EL (cell line): ENCODE results near the gene ISYNA1.

ENCODE experiments used
- DNase-seq: peaks from one replicate; pipeline ENCODE4 v3.0.0-alpha.2; 2016

The ISYNA1 gene

DNA sequence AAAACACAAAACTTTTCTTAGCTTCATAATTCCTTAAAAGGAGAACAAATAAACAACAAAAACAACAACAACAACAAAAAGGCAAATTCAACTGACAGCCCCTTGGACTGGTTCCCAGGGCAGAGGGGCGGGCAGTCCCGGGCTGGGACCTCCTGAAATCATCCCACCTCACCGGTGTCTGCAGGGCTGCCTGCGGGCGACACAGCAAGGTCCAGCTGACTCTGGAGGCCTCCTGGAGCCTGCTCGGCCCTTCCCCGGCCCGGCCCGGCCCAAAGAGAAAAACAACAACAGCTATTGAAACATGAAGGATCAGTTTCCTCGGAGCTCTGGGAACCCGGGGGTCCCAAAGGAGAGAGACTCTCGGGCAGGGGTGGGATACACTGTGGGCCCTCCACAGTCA, 5.0 kb upstream of the ISYNA1 start:
- no peak for DNase-seq

DNA sequence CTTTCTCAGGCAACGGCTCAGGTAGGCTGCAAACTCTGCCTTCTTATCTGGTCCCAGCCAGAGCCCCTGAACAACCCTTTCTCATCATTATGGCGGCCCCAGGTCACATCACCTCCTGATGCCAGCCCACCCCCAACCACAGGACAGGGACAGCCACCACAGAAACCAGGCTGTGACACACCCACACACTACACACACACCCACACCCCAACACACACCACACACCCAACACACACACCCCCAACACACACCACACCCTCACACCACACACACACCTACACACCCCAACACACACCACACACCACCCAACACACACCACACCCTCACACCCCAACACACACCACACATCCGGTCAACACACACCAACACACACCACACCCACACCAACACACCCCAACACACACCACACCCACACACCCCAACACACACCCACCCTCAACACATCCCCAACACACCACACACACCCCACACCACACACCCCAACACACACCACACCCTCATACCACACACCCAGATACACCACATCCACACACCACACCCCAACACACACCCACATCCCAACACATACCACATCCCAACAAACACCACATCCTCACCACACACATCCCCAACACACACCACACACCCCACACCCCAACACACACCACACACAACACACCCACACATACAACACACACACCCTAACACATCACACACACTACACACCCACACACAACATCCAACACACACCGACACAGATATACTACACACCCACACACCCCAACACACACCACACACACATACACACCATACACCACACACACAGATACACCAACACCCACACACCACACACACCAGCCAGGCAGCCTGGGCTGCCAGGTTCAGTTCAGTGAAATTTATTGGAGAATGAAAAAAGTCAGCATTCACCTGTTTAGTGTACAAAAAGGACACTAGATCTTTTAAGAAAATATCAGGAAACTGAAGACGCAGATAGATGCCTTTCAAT, 4.2 kb upstream of the ISYNA1 start:
- no peak for DNase-seq

DNA sequence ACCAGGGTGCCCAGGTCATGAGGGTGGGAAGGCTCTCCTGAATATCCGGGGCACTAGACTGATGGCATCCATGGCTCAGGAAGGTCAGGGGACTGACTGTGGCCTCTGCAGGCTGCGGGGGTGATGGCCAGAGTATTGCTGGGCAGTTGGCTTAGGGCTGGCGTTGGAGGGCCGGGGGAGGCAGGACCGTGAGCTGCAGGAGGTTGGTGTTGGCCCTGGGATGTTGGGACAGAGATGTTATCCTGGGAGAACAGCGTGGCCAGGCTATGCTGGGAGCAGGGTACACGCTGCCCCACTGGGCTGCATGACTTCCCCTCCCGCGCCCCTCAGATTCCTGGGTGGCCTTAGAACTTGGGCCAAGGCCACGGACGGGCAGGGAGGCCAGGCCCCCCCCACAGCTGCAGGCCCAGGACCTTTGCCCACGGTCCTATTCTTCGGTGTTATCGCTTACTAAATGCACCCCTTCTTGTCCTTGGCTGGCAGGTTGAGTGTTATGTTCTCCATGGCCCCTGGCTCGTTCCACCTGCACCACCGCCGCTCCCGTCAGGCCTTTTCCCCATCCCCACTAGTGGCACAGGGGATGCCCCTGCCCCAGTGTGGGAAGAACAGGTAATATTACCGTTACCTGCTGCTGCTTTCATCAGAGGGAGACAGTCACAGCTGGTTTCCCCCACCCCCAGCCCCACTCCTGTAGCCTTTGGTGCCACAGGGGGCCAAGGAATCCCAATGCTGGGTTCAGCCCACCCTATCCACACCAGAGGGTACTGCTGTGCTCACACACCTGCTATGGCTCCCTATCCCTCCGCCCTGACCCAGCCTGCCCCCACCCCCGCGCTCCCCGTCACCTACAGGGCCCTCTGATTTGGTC, 3.2 kb upstream of the ISYNA1 start:
- no peak for DNase-seq

DNA sequence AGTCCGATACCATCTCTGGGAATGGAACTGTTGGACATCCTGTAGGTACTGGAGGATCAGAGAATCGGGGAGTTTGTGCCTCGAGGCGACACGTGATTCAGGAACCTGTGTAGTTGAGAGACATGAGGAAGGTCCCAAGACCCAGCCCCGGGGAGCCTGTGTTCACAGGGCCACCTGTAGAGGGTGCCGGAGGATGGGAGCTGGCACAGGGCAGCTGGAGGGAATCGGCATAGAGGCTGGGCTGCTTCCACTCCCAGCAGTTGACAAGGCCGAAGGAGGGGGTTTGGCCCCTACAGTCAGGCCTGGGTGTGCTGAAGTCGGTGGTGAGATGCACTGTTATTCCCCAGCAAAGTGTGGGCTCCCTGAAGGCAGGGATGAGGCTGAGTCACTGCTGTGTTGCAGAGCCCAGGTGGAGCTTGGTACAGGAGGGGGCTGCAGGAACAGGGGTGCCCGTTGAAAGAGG, 2.5 kb upstream of the ISYNA1 start:
- peak; percentile 37 for DNase-seq

DNA sequence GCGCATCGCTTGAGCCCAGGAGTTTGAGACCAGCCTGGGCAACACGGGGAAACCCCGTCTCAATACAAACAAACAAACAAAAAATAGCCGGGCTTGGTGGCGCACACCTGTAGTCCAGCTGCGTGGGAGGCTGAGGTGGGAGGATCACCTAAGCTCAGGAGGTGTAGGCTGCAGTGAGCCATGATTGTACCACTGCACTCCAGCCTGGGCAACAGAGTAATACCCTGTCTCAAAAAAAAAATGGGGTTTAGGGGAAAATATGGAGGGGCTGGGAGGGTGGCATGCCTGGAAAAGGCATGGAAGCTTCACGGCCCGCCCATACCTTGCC, 1.9 kb upstream of the ISYNA1 start:
- no peak for DNase-seq

DNA sequence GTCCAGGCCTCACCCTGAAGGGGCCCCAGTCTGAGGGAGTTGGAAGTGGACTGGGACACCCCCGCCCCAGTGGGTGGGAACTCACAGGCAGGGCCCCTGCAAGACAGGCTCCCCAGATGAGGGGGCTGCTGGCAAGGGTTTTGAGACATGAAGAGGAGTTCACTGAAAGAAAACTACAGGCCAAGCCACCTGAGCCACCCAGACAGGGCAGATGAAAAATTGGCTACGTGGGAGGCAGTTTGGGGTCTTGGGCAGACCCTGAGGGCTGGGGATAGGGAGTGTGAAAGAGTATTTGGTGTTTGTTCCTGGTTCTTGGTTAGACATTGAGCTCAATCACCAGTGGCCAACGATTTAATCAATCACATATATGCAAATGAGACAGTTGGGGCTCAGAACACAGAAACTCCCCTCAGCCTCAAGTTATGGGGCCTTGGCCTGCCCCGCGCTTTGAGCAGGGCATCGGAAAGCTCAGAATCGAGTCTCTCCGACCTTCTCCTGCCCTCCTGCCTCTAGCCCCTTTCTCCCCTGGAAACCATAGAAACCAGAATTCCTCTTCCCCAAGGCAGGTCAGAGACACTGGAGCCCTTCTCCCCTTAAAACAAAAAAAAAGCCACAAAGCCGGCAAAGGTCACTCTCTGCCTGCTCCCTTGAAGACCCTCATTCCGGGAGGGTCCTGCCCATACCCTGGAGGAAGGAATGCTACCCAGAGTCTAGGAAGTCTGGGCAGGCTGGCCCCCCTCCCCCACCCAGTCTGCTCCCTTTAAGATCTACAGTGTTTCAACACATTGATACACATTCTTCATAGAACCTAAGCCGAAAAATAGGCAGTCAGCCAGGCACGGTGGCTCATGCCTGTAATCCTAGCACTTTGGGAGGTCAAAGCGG, 1.3 kb upstream of the ISYNA1 start:
- DNase-seq = peak; percentile 55

DNA sequence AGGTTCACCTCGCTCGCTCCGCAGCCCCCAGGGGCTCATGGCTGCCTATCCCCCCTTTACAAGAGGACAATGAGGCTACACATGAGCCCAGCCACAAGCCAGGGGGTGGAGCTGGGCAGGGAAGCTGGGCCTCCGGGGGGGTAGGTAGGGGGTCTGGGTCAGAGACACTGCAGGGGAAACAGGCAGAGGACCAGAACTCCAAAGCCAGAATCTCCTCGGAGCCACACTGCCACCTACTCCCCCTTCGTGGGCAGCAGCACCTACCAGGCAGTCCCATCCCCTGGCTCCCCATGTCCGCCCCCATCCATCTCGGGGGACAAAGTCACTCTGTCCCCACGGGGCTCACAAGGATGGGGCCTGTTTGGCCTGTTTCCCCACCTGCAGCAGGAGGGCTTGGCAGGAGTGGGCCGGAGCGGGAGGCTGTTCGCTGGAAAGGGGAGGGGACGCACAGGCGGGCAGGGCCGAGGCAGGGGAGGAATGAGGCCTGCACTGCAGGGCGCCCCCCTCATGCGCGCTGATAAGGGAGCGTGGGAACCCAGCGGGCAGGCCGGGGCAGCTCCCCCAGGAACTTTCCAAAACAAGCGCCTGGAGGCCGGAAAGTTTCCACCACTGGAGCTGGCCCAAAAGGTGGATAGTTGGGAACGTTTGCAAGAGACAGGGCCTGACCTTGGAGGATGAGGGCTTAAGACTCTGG, 545 bp upstream of the ISYNA1 start:
- no peak for DNase-seq

DNA sequence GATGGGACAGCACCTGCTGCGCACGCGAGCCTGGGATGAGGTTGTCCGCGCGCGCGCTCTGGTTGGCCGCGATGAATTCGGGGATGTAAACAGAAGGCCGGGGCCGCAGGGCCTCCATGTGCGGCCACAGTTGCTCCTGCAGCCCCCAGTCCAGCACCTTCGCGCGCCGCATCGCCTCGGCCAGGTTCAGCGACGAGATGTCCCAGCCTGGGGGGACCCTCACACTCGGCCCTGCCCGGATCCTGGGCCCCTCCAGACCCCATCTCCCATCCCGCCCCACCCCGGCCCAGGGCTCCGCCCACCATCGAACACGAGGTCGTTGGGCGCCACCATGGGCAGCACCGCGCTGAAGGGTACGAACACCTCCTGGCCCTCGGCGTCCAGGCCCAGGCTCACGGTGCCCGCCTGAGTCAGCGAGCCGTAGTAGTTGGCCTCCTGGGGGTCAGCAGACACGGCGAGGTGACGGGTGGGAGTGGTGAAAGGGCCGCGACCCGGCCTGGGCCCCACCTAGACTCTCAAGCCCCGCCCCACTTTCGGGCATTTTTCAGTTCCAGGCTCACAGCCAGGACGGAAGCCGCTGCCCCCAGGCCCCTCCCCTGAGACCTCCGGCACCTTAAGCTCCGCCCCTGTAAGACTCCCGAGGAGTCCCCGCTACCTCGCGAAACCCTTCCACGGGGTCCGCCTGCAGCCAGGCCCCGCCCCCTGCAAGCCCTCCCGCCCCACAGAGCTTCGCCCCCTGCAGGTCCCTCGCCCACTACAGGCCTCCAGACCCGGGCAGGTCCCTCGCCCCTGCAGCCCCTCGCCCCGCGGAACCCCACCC, 1.1 kb downstream of the ISYNA1 start:
- peak; percentile 89 for DNase-seq

DNA sequence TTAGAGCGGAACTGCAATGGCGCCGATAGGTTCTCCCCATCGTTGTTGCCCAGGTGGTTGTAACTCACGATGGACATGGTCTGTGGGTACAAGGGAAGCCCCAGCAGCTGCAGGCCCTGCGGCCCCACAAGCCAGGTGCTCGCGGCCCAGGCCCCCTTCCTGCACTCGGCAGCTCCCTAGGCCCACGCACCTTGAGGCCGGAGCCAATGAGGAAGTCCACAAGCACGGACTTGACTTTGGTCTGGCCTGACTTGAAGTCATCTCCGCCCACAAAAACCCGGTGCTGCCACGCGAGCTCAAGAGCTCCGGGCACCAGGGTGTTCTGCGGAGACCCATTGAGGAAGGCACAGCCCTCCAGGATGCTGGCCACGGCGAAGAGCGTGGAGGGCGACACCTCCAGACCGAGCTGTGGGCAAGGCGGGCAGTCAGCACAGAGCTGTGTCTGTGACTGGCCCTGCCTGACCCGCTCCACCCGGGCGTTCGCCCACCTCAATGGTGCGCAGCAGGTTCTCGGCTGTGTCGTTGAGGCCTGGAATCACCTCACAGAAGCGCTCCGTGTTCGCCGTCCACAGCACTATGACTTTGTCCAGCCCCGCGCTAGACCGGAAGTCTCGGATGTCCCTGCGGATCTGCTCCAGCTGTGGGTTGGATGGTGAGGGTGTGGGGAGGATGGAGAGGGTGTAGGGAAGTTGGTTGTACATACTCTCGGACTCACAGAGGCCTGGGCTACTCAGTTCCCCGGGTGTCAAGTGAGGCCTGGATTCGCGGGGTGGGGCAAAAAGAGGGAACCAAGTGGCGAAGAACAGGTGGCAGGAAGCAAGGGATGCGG, 1.9 kb downstream of the ISYNA1 start:
- no peak for DNase-seq

DNA sequence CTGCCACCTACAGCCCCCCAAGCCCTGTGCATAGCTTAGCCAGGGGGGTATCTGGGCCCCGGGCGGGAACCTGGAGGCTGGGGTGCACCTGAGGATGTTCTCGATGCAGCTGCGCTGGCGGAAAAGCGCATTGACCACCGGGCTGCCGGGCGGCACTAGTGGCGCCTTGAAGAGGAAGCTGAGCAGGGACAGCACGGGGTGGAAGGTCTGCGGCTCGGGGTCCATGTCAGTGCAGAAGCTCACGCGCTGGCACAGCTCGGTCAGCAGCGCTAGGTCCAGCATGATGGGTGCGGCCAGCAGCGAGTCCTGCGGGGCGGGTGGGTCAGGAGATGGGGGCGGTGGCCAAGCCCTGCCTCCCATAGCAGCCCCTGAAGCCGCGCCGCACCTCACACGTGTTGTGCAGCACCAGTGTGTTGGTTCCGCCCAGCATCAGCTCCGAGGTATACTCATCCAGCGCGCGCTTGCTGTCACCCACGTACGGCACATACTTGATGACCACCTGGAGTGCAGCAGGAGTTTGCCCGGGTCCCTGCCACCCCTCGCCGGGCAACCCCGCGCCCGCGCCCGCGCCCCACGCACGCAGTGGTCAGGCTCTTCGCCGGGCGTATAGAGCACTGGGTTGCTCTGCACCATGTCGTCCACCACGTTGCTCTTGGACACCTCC, 2.6 kb downstream of the ISYNA1 start:
- no peak for DNase-seq

DNA sequence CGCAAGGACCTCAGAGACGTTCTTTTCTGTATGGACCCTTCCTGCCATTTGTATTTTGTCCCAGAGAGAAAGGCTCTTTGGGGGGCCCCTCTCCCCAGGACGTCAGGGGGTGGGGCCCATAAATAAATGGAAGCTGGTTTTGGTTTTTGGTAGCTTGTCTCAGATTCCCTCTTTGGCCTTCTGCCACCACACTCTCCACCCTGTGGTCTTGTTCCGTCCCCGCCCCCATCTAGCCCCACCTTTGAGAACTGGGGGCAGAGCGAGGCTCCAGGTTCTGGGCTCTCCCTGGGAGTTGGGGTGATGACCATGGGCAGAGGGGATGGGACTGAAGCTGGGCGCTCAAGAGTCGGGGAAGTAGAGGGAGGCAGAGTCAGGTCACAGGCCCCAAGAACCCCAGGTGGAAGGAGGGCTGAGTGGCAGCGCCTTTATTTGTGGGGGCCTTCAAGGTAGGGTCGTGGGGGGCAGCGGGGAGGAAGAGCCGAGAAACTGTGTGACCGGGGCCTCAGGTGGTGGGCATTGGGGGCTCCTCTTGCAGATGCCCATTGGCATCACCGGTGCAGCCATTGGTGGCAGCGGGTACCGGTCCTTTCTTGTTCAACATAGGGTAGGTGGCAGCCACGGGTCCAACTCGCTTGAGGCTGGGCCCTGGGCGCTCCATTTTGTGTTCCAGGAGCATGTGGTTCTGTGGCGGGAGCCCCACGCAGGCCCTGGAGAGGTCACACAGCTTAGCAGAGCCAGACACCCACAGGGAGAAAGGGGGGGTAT, 3.3 kb downstream of the ISYNA1 start:
- no peak for DNase-seq

DNA sequence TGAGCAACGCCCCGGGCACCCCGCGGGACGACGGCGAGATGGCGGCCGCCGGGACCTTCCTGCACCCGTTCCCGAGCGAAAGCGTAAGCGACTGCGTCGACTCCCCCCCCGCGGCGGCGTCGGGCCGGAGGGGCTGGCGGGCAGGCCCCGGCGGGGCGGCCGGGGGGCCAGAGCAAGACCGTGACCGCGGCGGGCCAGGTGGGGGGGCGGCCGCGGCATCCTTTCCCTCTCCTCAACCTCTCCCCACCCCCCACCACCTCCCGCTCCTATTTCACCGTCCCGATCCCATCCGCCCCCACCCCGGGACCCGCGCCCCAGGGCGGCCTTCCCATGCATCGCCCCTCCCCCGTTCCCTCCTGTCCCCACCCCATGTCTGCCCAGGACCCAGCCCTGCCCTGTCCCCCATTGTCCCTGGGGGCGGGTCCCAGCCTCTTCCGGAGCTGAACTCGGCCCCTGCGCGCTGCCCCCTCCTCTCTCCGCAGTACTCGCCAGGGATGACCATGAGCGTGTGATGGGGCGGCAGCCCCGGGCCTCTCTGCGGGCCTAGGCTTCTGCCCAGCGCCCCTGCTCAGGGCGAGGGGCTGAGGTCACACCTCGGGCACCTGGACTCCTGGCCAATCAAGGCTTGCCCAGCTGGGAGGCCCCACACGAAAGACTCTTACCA, 4.1 kb downstream of the ISYNA1 start:
- no peak for DNase-seq

DNA sequence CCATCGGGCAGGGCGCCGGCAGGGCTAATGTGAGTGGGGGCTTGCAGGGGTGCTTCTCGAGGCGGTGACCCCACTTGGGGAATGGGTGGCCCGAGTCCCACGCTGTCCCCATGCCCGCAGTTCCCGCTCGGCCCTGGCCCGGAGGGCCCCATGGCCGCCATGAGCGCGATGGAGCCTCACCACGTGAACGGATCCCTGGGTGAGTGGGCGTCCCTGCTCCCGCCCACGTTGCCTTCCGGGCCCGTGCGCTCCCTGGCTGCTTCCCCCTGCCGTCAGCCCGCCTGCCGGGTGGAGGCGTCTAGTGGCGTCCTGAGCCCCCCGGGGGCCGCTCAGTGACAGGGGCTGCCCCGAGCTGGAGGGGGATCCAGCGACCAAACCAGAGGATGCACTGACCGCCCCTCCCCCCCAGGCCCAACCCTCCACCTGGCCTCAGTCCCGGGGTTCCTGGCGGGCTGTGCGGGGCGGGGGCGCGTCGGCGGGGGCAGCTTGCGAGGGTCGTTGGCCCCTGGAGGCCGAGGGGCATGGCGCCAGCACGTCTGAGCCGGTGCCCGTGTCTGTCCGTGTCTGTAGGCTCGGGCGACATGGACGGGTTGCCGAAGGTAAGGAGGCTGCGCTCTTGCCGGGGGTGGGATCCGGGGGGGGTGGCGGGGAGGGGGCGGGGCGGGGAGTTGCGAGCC, 4.8 kb downstream of the ISYNA1 start:
- DNase-seq = no peak

DNA sequence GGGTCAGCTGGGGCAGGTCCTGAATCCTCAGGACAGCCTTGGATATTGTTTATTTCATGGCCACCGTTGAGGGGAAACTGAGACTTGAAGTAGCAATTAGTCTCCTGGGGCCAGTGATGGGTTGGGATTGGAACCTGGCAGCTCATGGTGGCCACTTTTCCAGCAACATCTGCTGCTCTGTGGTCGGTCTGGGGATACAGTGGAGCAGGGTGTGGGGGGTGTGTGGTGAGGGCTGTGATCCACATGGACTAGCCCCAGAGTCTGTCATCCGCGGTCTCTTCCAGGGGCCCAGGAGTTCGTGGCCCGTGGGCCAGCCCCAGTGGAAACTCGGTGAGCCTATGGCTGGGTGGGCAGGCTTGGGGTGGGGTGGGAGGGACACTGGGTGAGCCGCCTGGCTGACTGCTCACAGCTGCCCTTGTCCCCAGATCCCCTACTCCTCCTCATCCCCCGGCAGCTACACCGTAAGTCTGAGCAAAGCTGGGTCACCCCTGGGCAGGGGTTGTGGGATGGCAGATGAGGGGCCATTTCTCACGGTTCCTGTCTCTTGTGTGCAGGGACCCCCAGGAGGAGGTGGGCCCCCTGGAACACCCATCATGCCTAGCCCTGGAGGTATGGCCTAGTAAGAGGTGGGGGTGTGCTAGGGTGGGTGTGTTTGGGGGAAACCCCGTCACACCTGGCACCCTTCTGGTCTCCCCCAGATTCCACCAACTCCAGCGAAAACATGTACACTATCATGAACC, 5.5 kb downstream of the ISYNA1 start:
- DNase-seq = no peak

DNA sequence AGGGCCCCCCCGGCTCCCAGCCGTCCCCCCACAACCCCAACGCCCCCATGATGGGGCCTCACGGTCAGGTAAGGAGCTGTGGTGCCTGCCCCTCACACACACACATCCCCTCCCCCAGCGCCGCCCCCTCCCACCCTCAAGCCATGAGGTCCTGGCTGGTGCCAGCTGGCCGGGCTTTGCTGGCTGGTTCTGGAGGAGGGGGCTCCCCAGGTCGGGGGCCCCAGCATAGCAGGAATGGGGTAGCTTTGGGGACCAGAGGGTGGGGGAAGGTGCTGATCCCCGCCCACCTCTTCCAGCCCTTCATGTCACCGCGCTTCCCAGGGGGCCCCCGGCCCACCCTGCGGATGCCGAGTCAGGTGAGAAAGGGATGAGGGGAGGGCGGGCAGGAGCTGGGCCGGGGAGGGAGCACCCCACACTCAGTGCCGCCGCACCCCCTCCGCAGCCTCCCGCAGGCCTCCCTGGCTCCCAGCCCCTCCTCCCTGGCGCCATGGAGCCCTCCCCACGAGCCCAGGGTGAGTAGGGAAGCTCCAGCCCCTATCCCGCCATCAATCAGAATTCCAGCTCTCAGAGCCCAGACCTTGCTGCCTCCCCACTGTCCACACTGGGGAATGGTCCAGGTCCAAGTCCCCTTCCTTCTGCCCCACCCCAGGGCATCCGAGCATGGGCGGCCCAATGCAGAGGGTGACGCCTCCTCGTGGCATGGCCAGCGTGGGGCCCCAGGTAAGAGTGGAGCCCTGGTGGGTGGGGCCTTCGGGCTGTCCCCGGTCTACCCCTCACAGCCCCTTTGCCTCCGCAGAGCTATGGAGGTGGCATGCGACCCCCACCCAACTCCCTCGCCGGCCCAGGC, 6.4 kb downstream of the ISYNA1 start:
- DNase-seq = no peak
